Fibroblast of skin of left biceps (primary cell): ENCODE data around the gene PRR22.

Experiments
- DNase-seq, 2 experiments: peaks; one replicate each; pipeline ENCODE4 v3.0.0-alpha.2; 2013; ENCODE audit warnings: low read depth in 2 of 2

PRR22 gene

GRCh38 chr19:5814123-5814851 is 29.7 kb upstream of the PRR22 start:
- no peak for DNase-seq

GRCh38 chr19:5811117-5811516 is 26.6 kb upstream of the PRR22 start:
- DNase-seq: no peak

DNA sequence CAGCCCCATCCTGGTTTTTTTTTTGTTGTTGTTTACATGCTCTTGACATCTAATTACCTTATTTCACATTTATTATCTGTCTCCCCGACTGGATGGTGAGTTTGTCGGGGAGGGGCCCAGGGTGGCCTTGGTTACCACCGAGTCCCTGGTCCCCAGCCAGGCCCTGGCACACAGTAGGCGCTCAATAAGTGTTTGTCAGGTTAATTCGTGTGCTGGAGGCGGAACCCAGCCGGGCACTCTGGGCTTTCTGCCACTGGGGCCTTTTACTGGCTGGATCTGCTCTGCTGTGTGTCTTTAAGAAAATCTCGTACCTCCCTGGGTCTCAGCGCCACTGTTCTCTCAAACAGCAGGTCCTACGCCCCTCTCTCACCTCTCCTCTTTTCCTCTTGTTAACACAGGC is 24.9 kb upstream of the PRR22 start:
- no peak for DNase-seq

- DNase-seq: no peak
Observed at GRCh38 chr19:5809053-5809452, 24.5 kb upstream of the PRR22 start.

- no peak for DNase-seq
Observed at GRCh38 chr19:5808120-5808816, 23.7 kb upstream of the PRR22 start.

DNA sequence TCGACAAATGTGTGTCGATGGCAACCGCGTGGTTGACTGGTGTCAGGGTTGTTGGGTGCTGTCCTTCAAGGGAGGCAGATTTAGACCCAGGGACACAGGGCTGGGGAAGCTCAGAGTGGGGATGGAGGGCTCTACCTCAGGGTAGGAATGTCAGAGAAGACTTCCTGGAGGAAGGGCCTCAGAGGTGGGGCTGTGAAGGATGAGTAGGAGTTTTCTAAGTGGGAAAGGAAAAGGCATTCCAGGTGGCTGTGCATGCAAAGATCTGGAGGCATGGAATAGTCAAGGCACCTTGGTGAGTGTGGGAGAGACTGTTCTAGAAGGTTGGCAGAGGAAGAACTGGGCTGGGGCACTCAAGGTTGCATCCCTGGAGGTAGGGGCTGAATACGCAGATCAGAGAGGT is 22.4 kb upstream of the PRR22 start:
- DNase-seq: no peak

DNA sequence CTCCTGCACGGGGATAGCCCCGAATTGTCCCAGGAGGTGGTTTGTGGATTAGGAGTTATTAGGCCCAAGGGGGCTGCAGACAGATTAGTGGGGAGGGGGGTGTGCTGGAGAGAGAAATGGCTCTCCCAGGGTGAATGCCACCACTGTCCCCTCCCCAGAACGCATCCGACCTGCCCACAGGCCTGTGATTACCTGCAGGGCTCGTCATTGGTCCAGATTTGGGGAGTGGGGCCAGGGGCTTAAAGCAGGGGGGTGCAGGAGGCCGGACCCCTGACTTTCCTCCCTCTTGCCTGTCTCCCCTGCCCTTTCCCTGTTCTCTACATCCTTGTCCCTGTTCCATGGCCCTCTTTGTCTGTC is 21.6 kb upstream of the PRR22 start:
- DNase-seq: no peak

DNA sequence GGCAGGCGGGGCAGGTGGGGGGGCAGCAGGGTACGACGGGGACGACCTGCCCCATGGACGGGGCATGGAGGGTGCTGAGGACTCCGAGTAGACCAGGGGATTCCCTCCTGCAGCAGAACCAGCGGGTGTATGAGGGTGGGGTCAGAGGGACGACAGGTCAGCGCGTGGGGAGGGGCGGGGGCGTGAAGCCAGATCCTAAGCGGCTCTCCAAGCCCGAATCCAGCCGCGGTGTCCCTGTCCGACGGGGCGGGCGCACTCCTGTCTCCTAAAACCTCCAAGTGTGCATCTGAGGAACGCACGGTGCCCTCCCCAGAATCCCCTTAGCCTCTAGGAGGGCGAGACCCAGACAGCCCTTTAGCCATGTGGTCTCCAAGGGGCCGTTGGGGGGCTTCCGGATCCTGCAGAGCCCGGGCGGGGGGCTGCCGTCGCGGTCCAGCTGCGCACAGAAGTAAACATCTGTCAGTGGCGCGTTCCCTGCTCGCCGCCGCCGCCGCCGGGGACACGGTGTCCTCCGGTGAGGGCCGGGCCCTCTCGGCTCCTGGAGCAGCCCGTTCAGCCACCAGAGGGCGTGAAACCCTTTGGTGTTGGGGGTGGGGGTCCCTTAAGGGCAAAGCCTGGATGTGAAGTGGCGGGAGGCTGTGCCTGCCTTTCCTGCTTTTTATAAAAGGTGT is 21.1 kb upstream of the PRR22 start:
- no peak for DNase-seq

- no peak for DNase-seq
Observed at GRCh38 chr19:5804516-5805461, 20.2 kb upstream of the PRR22 start, which contains the start of gene NRTN. Gene NRTN (plus strand): TSS chr19:5805067. CDS start chr19:5824166, 19,099 bp downstream.

DNA sequence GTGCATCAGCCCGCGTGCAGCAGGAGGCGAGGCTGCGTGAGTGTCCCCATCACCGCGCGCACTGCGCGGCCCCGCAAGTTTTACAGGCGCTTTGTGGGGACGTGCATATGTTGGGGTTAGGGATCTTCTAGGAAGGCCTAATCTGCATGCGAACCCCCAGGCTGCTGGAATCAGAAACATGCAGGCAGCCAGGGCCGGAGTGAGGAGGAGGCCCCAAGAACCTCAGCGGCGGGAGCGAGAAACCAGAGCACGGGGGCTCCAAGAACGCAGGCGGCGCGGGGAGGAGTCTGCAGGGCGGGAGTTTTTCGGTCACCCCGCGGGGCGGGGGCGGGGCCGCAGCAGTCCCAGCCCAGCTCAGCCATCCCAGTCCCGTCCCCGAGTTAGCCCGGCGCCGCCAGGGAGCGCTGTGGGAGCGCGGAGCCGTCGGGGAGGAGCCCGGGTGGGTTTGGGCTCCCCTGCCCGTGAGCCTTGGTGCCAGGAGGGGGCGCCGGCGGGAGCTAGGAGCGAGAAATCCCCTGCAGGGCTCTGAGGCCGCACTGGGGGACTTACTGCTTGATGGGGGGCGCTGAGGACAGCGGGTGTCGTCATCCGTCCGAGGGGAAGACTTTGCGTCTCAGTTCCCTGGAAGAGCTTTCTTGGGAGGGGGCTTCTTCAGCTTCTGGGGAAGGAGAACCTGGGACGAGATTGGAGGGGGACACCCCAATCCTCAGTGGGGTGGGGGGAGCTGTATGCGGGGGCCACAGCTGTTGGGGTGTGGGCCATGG is 19.4 kb upstream of the PRR22 start:
- peak; percentile 58 to 65 for DNase-seq

GRCh38 chr19:5803441-5803751 is 18.9 kb upstream of the PRR22 start:
- no peak for DNase-seq

DNA sequence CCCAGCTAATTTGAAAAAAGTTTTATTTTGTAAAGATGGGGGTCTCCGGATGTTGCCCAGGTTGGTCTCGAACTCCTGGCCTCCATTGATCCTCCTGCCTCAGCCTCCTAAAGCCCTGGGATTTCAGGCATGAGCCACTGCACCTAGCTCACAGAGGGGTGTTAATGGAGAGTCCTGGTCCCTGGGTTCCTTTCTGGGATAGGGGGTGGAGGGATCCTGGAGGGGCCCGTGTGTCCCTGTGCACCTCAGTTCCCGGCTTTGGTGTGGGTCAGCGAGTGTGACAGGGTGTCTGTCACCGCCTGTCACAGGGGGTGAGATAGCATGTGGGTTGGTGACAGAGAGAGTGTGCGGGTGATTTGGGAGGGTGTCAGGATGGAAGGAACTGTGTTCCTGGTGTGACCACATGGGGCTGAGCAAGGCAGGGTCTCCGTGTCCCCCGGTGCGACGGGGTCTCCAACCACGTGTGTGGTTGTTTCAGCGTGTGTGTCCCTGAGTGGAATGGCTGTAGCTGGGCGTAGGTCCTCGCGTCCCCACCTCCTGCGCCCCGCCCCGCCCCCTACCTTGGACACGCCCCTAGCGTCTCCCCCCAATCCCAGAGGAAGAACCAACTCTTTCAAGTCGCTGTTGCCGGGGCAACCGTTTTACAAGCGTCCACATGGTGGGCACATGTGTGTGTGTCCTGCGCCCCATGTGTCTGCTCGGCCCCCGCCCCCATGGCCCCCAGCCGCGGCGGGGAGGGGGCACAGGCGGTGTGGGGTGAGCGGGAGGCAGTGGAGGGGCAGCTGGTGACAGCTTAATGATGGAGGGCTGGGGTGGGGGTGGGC is 17.5 kb upstream of the PRR22 start:
- peak; percentile 31 to 38 for DNase-seq

- no peak for DNase-seq
Observed at GRCh38 chr19:5800361-5801270, 16.1 kb upstream of the PRR22 start.

- no peak for DNase-seq
Observed at GRCh38 chr19:5799247-5800241, 15.0 kb upstream of the PRR22 start.

DNA sequence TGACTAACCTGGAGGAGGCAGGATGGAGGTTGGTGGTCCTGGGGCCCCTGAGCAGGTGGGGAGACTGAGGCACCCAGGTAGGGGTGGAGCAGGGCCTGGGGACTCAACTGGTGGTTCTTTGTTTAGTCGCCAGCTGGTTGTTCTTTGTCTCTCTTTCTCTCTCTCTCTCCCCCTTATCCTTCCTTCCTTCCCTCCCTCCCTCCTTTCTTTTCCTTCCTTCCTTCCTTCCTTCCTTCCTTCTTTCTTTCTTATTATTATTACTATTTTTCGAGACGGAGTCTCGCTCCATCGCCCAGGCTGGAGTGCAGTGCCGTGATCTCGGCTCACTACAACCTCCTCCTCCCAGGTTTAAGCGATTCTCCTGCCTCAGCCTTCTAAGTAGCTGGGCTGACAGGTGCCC is 13.7 kb upstream of the PRR22 start:
- DNase-seq: no peak

- no peak for DNase-seq
Observed at GRCh38 chr19:5795382-5795919, 10.9 kb upstream of the PRR22 start.

DNA sequence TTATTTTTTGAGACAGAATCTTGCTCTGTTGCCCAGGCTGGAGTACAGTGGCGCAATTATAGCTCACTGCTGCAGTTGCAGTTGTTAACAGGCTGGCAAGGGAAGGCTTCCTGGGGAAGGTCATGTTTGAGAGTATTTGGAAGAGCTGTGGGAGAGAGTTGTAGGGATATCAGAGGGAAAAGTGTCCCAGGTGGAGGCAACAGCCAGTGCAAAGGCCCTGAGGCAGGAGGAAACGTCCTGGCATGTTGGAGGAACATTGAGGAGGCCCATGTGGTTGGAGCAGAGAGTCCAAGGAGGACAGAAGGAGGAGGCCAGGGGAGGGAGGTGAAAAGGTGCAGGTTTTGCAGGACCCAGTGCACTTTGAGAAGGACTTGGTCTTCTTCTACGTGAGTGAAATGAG is 8.6 kb upstream of the PRR22 start:
- no peak for DNase-seq

- DNase-seq: no peak
Observed at GRCh38 chr19:5792224-5792623, 7.7 kb upstream of the PRR22 start.
